IMR-90 (cell line): Measurements from ENCODE around the gene CBFA2T3.

Experiments used
- FOS ChIP-seq: fragments of 150-350 bp; IDR thresholded peaks from 2 replicates; pipeline ENCODE4 v1.6.1; 2016; ENCODE audit warnings: low read depth, low read length
- MAFK ChIP-seq: IDR thresholded peaks from 2 replicates; pipeline ENCODE4 v1.6.1; 2012; ENCODE audit warnings: low read depth, low read length, improper control_type of control experiment
- MAZ ChIP-seq: IDR thresholded peaks from 2 replicates; pipeline ENCODE4 v1.6.1; 2012; ENCODE audit warnings: low read depth, mild to moderate bottlenecking, low read length, improper control_type of control experiment, moderate library complexity, borderline replicate concordance
- NFE2L2 ChIP-seq: fragments of 150-350 bp; IDR thresholded peaks from 2 replicates; pipeline ENCODE4 v1.6.1; 2016; ENCODE audit warnings: low read depth, mild to moderate bottlenecking, low read length
- POLR2A ChIP-seq: IDR thresholded peaks from 2 replicates; pipeline ENCODE4 v1.6.1; 2012; ENCODE audit warnings: mild to moderate bottlenecking, low read depth, low read length
- RAD21 ChIP-seq: IDR thresholded peaks from 2 replicates; pipeline ENCODE4 v1.6.1; 2012; ENCODE audit warnings: low read length, improper control_type of control experiment
- TF ChIP-seq, protein P1 (sequence below): conservative IDR thresholded peaks from 2 replicates; pipeline ENCODE4 v1.5.1; 2012; ENCODE audit warnings: mild to moderate bottlenecking, low read depth, low read length, improper control_type of control experiment
- TF ChIP-seq, protein P2 (sequence below): fragments of 150-350 bp; IDR thresholded peaks from 2 replicates; pipeline ENCODE4 v1.6.1; 2017; ENCODE audit warnings: mild to moderate bottlenecking, antibody characterized with exemption, low read length, low read depth
- TF ChIP-seq, protein P3 (sequence below): fragments of 150-350 bp; IDR thresholded peaks from 2 replicates; pipeline ENCODE4 v1.6.1; 2016; ENCODE audit warnings: low read depth, mild to moderate bottlenecking, low read length, moderate library complexity, borderline replicate concordance

DNA sequence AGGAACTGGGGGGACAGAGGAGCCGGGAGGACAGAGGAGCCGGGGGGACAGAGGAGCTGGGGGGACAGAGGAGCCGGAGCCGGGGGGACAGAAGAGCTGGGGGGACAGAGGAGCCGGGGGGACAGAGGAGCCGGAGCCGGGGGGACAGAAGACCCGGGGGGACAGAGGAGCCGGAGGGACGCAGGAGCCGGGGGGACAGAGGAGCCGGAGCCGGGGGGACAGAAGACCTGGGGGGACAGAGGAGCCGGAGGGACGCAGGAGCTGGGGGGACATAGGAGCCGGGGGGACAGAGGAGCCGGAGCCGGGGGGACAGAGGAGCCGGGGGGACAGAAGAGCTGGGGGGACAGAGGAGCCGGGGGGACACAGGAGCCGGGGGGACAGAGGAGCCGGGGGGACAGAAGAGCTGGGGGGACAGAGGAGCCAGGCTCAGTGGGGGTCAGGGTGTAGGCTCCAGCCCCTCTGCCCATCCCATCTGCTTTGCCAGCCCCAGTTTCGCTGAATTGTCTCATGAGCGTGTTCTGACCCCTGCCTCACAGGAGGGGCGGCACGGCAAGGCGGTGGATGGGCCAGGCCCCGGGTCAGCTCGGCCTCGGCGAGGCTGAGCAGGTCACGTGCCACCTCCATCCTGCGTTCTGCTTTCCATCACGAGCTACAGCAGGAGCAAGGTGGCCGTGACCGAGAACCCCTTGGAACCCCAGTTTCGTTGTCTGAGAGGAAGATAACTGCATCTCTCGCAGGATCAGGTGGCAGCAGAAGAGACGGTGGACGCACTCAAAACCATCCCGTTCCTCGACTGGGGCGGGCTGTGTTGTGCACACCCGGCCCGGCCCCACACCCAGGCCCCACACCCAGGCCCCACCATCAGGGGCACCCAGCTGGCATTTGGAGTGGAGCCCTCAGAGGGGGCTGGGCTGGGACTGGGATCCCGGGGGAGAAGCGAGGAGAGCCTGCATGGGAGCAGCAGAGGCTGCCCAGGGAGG lies 26.1 kb upstream of the CBFA2T3 start:
- TF ChIP-seq, protein P1, sequence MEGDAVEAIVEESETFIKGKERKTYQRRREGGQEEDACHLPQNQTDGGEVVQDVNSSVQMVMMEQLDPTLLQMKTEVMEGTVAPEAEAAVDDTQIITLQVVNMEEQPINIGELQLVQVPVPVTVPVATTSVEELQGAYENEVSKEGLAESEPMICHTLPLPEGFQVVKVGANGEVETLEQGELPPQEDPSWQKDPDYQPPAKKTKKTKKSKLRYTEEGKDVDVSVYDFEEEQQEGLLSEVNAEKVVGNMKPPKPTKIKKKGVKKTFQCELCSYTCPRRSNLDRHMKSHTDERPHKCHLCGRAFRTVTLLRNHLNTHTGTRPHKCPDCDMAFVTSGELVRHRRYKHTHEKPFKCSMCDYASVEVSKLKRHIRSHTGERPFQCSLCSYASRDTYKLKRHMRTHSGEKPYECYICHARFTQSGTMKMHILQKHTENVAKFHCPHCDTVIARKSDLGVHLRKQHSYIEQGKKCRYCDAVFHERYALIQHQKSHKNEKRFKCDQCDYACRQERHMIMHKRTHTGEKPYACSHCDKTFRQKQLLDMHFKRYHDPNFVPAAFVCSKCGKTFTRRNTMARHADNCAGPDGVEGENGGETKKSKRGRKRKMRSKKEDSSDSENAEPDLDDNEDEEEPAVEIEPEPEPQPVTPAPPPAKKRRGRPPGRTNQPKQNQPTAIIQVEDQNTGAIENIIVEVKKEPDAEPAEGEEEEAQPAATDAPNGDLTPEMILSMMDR, result no peak
- TF ChIP-seq POLR2A (no peak), MAZ (no peak), NFE2L2 (no peak), FOS (no peak), RAD21 (no peak), MAFK (no peak)
- TF ChIP-seq, protein P2, sequence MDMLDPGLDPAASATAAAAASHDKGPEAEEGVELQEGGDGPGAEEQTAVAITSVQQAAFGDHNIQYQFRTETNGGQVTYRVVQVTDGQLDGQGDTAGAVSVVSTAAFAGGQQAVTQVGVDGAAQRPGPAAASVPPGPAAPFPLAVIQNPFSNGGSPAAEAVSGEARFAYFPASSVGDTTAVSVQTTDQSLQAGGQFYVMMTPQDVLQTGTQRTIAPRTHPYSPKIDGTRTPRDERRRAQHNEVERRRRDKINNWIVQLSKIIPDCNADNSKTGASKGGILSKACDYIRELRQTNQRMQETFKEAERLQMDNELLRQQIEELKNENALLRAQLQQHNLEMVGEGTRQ, result no peak
- TF ChIP-seq, protein P3, sequence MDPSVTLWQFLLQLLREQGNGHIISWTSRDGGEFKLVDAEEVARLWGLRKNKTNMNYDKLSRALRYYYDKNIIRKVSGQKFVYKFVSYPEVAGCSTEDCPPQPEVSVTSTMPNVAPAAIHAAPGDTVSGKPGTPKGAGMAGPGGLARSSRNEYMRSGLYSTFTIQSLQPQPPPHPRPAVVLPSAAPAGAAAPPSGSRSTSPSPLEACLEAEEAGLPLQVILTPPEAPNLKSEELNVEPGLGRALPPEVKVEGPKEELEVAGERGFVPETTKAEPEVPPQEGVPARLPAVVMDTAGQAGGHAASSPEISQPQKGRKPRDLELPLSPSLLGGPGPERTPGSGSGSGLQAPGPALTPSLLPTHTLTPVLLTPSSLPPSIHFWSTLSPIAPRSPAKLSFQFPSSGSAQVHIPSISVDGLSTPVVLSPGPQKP, result no peak
